Epithelial cell of esophagus (primary cell): ENCODE measurements around the gene ROR2.

Source experiments
- DNase-seq: peaks from one replicate; pipeline ENCODE4 v3.0.0; 2010; ENCODE audit warnings: low read depth
- H3K4me3 ChIP-seq: 2 replicates; pipeline ENCODE4 v1.5.1; 2011; ENCODE audit warnings: mild to moderate bottlenecking, low read length, control low read depth
- CTCF ChIP-seq: IDR thresholded peaks from 2 replicates; pipeline ENCODE4 v1.5.1; 2011; ENCODE audit warnings: low read depth, mild to moderate bottlenecking, low read length, control low read depth, inconsistent platforms; ENCODE audit not compliant: insufficient read depth; ENCODE audit errors: missing control alignments

ROR2 gene

GRCh38 chr9:91515074-91515687, 434.8 kb downstream of the ROR2 start:
- TF ChIP-seq CTCF: no peak
- peak; percentile 67 for DNase-seq
- H3K4me3 ChIP-seq: no peak overlapping the region
